Heart left ventricle (tissue), 13 donors: ENCODE measurements around the gene PML.

ENCODE experiments used
- CTCF ChIP-seq, 12 donors: fragments of 200-600 bp; sonication (generic) in 4 of 12; IDR thresholded peaks; one replicate each; pipeline versions ENCODE4 v1.5.0 to v1.8.0; 2018 to 2022; ENCODE audit warnings: antibody characterized with exemption in 12 of 12, mild to moderate bottlenecking in 5 of 12
- POLR2A ChIP-seq, 2 donors: fragments of 450-650 bp; IDR thresholded peaks; one replicate each; pipeline ENCODE4 v1.6.1; 2017; ENCODE audit warnings: antibody characterized with exemption in 2 of 2, mild to moderate bottlenecking in 2 of 2, moderate library complexity in 2 of 2
- donor health status: ischemic (EF 13 %, LVEDD 7.1; RV severe dilation, severe dysfunction).
- donor health status: DM: no; HTN: yes; CAD: no.
- donor health status: DM: no; HTN: no; CAD: no.
- donor health status: ischemic (EF 25% LVEDD 6.9; RV normal size, moderate dysfunction).
- donor health status: ischemic (EF 25% LVEDD 5.7; RV mildly dilated, moderate dysfunction).
- donor health status: ischemic (EF 35%, LVEDD 5.7; RV mildly dilated, moderate dysfunction).
- donor health status: nonischemic (EF 11% LVEDD 7.7; RV severe dilation, severe dysfunction).
- donor health status: DM: yes; HTN: yes; CAD: no.
- donor health status: PGD.
- donor health status: ischemic (EF 29% LVEDD 5.4; RV normal size, mild dysfunction).
- donor health status: nonischemic (EF 23%, LVEDD 6.1; RV moderate dilation, normal function).

GRCh38 chr15:73949496-73949895 lies 45.0 kb upstream of the PML start:
- TF ChIP-seq CTCF (IDR thresholded peaks at IDR 0.05) (no peak), POLR2A (IDR thresholded peaks at IDR 0.05) (no peak)
